Naive thymus-derived CD4-positive, alpha-beta T cell (primary cell): ENCODE results near the gene PDZD8. TPM values are rescaled to one million over a fixed set of nuclear protein-coding genes. Genes with fewer than 3 reads are reported as not detected.
A peak's percentile ranks its signal among the peaks of the same experiment; 100 is the strongest.

Experiments used
- ATAC-seq: fragments of 150-1000 bp; cut with Tn5 transposase; 2 replicates; pipeline ENCODE4 v1.10.0; 2021; ENCODE audit warnings: mild to moderate bottlenecking, moderate library complexity
- CTCF ChIA-PET: fragments of 350-600 bp; sonication (Branson Sonifier 250); formaldehyde crosslinking; loops from one replicate; lab custom pipeline; 2021; ENCODE audit warnings: antibody characterized with exemption; lab: Charles Lee
- POLR2A ChIA-PET: fragments of 350-600 bp; sonication (Branson Sonifier 250); formaldehyde crosslinking; loops from one replicate; lab custom pipeline; 2021; ENCODE audit warnings: antibody characterized with exemption, inconsistent platforms; lab: Charles Lee
- DNase-seq, 9 donors: peaks; one replicate each; pipeline versions ENCODE4 v3.0.0 to v3.0.0-alpha.2; 2020 to 2022; ENCODE audit warnings: mixed read lengths in 1 of 9
- H3K27ac ChIP-seq: one replicate; pipeline ENCODE4 v1.7.0; 2013; ENCODE audit warnings: mild to moderate bottlenecking, low read depth, low read length, moderate library complexity
- H3K27me3 ChIP-seq, 2 donors: one replicate each; pipeline ENCODE4 v1.7.0; 2013; ENCODE audit warnings: low read length in 2 of 2, mild to moderate bottlenecking in 2 of 2, moderate library complexity in 2 of 2; ENCODE audit not compliant: control insufficient read depth in 2 of 2, insufficient read depth in 2 of 2
- H3K36me3 ChIP-seq, 3 experiments: 1 replicate in 2 of 3; 2 replicates in 1 of 3; pipeline ENCODE4 v1.7.0; 2013; ENCODE audit warnings: low read length in 3 of 3, mild to moderate bottlenecking in 3 of 3, moderate library complexity in 1 of 3; ENCODE audit not compliant: insufficient read depth in 3 of 3, control insufficient read depth in 2 of 3
- H3K4me1 ChIP-seq, 2 donors: one replicate each; pipeline ENCODE4 v1.7.0; 2013; ENCODE audit warnings: low read length in 2 of 2, mild to moderate bottlenecking in 2 of 2, moderate library complexity in 1 of 2; ENCODE audit not compliant: control insufficient read depth in 2 of 2, insufficient read depth in 2 of 2
- H3K4me3 ChIP-seq: 2 replicates; pipeline ENCODE4 v1.7.0; 2013; ENCODE audit warnings: mild to moderate bottlenecking, low read length
- H3K9me3 ChIP-seq, 3 experiments: 1 replicate in 2 of 3; 2 replicates in 1 of 3; pipeline ENCODE4 v1.7.0; 2013; ENCODE audit warnings: low read length in 3 of 3; ENCODE audit not compliant: control insufficient read depth in 2 of 3
- H3K27ac Mint-ChIP-seq, 9 donors: one replicate each; pipeline ENCODE4 v1.8.0; 2020 to 2022; ENCODE audit warnings: mixed read lengths in 9 of 9, mild to moderate bottlenecking in 8 of 9, moderate library complexity in 5 of 9, inconsistent platforms in 2 of 9
- H3K27me3 Mint-ChIP-seq, 5 donors: one replicate each; pipeline ENCODE4 v1.8.0; 2021 to 2022; ENCODE audit warnings: mixed read lengths in 5 of 5, mild to moderate bottlenecking in 1 of 5
- H3K36me3 Mint-ChIP-seq, 5 donors: one replicate each; pipeline ENCODE4 v1.8.0; 2020 to 2022; ENCODE audit warnings: mixed read lengths in 5 of 5, mild to moderate bottlenecking in 3 of 5, inconsistent platforms in 1 of 5
- H3K4me1 Mint-ChIP-seq, 7 donors: one replicate each; pipeline ENCODE4 v1.8.0; 2020 to 2022; ENCODE audit warnings: mixed read lengths in 7 of 7, mild to moderate bottlenecking in 3 of 7, inconsistent platforms in 1 of 7
- H3K4me3 Mint-ChIP-seq, 10 donors: one replicate each; pipeline ENCODE4 v1.8.0; 2020 to 2022; ENCODE audit warnings: mild to moderate bottlenecking in 10 of 10, mixed read lengths in 10 of 10, moderate library complexity in 6 of 10, inconsistent platforms in 2 of 10
- H3K9me3 Mint-ChIP-seq, 11 donors: one replicate each; pipeline ENCODE4 v1.8.0; 2020 to 2022; ENCODE audit warnings: mixed read lengths in 11 of 11, mild to moderate bottlenecking in 4 of 11, inconsistent platforms in 1 of 11, moderate library complexity in 1 of 11
- intact Hi-C, 2 donors: fragments of 100-400 bp; cut with micrococcal nuclease; formaldehyde crosslinking; loops; one replicate each; pipeline ENCODE4 v1.15.1; 2023
- polyA plus RNA-seq, 2 donors: library from polyadenylated mRNA; unstranded; fragments of 300-500 nt; fragmentation: Illumina TruSeq; gene quantifications; one replicate each; pipeline ENCODE4 v1.2.3, GENCODE V29; 2021
- total RNA-seq, 6 experiments: library from RNA in 5 of 6; stranded (reverse) in 5 of 6; gene quantifications; 1 replicate in 5 of 6; 2 replicates in 1 of 6; pipeline ENCODE4 v1.2.3 and lab custom pipeline; 2021 to 2026

PDZD8 gene
- total and polyA plus RNA-seq, 7 experiments from 2014 or later, result 8.5 to 24.0 (median 12.7) TPM

- H3K27me3 ChIP-seq, result no peaks in the 10 kb centered on the region
- Mint-ChIP-seq H3K4me3 (no peak overlapping the region), H3K9me3 (peaks cover 0 to 1% (median 0%) of the 10 kb centered on the region in 11 donors), H3K27me3 (peaks cover 18 to 60% (median 29%) of the 10 kb centered on the region in 5 donors), H3K36me3 (no peaks in the 10 kb centered on the region), H3K27ac (no peak overlapping the region), H3K4me1 (no peaks in the 10 kb centered on the region)
- intact Hi-C loops, result no loop called here
- no peak overlapping the region for H3K27ac ChIP-seq
- DNase-seq (no peak), ATAC-seq (no peak)
- ChIA-PET CTCF (no interaction called here), POLR2A (no interaction called here)
- H3K4me1 ChIP-seq, result no peaks in the 10 kb centered on the region
- no peaks in the 10 kb centered on the region for H3K9me3 ChIP-seq
- no peaks in the 10 kb centered on the region for H3K36me3 ChIP-seq
- H3K4me3 ChIP-seq, result no peak overlapping the region
Measured at GRCh38 chr10:117391436-117392205, 16.4 kb upstream of the PDZD8 start.

GRCh38 chr10:117390420-117390819, 15.2 kb upstream of the PDZD8 start:
- H3K4me1 ChIP-seq, result no peaks in the 10 kb centered on the region
- Mint-ChIP-seq H3K36me3 (no peaks in the 10 kb centered on the region), H3K4me3 (no peak overlapping the region), H3K27me3 (peaks cover 23 to 68% (median 36%) of the 10 kb centered on the region in 5 donors), H3K9me3 (peaks cover 0 to 1% (median 0%) of the 10 kb centered on the region in 11 donors), H3K4me1 (no peaks in the 10 kb centered on the region), H3K27ac (no peak overlapping the region)
- H3K4me3 ChIP-seq, result no peak overlapping the region
- POLR2A ChIA-PET, result no interaction called here
- CTCF ChIA-PET, result no interaction called here
- no peaks in the 10 kb centered on the region for H3K27me3 ChIP-seq
- no peaks in the 10 kb centered on the region for H3K36me3 ChIP-seq
- H3K27ac ChIP-seq, result no peak overlapping the region
- DNase-seq, result no peak
- intact Hi-C loops, result no loop called here
- H3K9me3 ChIP-seq, result no peaks in the 10 kb centered on the region
- no peak for ATAC-seq

- H3K36me3 ChIP-seq, result no peaks in the 10 kb centered on the region
- H3K4me3 Mint-ChIP-seq, result no peak overlapping the region
- DNase-seq, result no peak
- no peaks in the 10 kb centered on the region for H3K4me1 ChIP-seq
- no peak overlapping the region for H3K4me3 ChIP-seq
- no peaks in the 10 kb centered on the region for H3K9me3 ChIP-seq
- CTCF ChIA-PET, result no interaction called here
- POLR2A ChIA-PET, result no interaction called here
- H3K27ac Mint-ChIP-seq, result no peak overlapping the region
- no peaks in the 10 kb centered on the region for H3K36me3 Mint-ChIP-seq
- ATAC-seq, result no peak
- peaks cover 0 to 1% (median 0%) of the 10 kb centered on the region in 11 donors for H3K9me3 Mint-ChIP-seq
- H3K27me3 Mint-ChIP-seq, result peaks cover 23 to 63% (median 51%) of the 10 kb centered on the region in 5 donors
- no peaks in the 10 kb centered on the region for H3K4me1 Mint-ChIP-seq
- intact Hi-C loops, result no loop called here
- peaks cover 0 to 7% of the 10 kb centered on the region in 2 donors for H3K27me3 ChIP-seq
- H3K27ac ChIP-seq, result no peak overlapping the region
Measured at GRCh38 chr10:117386805-117387204, 11.6 kb upstream of the PDZD8 start.

GRCh38 chr10:117382861-117383260, 7.6 kb upstream of the PDZD8 start:
- Mint-ChIP-seq H3K4me1 (no peaks in the 10 kb centered on the region), H3K36me3 (no peaks in the 10 kb centered on the region), H3K27me3 (peaks cover 18 to 74% (median 51%) of the 10 kb centered on the region in 5 donors), H3K9me3 (peaks cover 0 to 5% (median 0%) of the 10 kb centered on the region in 11 donors), H3K4me3 (no peak overlapping the region), H3K27ac (no peak overlapping the region)
- no peak overlapping the region for H3K4me3 ChIP-seq
- ATAC-seq (no peak), DNase-seq (no peak)
- H3K27me3 ChIP-seq, result peaks cover 0 to 7% of the 10 kb centered on the region in 2 donors
- POLR2A ChIA-PET, result no interaction called here
- H3K9me3 ChIP-seq, result no peaks in the 10 kb centered on the region
- H3K4me1 ChIP-seq, result no peaks in the 10 kb centered on the region
- intact Hi-C loops, result no loop called here
- CTCF ChIA-PET, result no interaction called here
- no peak overlapping the region for H3K27ac ChIP-seq
- H3K36me3 ChIP-seq, result no peaks in the 10 kb centered on the region

- Histone ChIP-seq H3K36me3 (peaks cover 0 to 15% (median 0%) of the 10 kb centered on the region in 3 experiments), H3K4me3 (peak overlapping the region; percentile 92), H3K27me3 (no peaks in the 10 kb centered on the region), H3K27ac (peak overlapping the region; percentile 78), H3K9me3 (no peaks in the 10 kb centered on the region), H3K4me1 (peaks cover 19 to 21% of the 10 kb centered on the region in 2 donors)
- Mint-ChIP-seq H3K27ac (peak overlapping the region; percentile 71 to 94 (median 89)), H3K27me3 (peaks cover 0 to 36% (median 19%) of the 10 kb centered on the region in 5 donors), H3K36me3 (peaks cover 0 to 3% (median 0%) of the 10 kb centered on the region in 5 donors), H3K4me3 (peak overlapping the region; percentile 94 to 98 (median 96)), H3K9me3 (peaks cover 0 to 5% (median 0%) of the 10 kb centered on the region in 11 donors), H3K4me1 (peaks cover 27 to 41% (median 39%) of the 10 kb centered on the region in 7 donors)
- intact Hi-C loops, result loop anchor here (1.0 to 10.0 kb wide), 8 partner anchors 158 to 1381 kb away; partner anchors contain the start of genes FAM204A (in 2 of the 2), CACUL1 (in 1 of the 2) and RAB11FIP2 (in 1 of the 2)
- CTCF ChIA-PET, result no interaction called here
- peak in 5 of 9 donors; percentile 9 to 52 (median 23) for DNase-seq
- ATAC-seq, result peak; percentile 39
- POLR2A ChIA-PET, result no interaction called here
Measured at GRCh38 chr10:117374506-117375359, 507 bp downstream of the PDZD8 start.

GRCh38 chr10:117373823-117374505, 1.3 kb downstream of the PDZD8 start:
- intact Hi-C loops, result loop anchor here (2.0 to 10.0 kb wide), 3 partner anchors 199 to 1381 kb away; partner anchors contain the start of gene CACUL1 (in 1 of the 2)
- Mint-ChIP-seq H3K4me3 (peak overlapping the region; percentile 94 to 98 (median 96)), H3K4me1 (peaks cover 33 to 47% (median 44%) of the 10 kb centered on the region in 7 donors), H3K36me3 (peaks cover 0 to 4% (median 3%) of the 10 kb centered on the region in 5 donors), H3K9me3 (peaks cover 0 to 3% (median 0%) of the 10 kb centered on the region in 11 donors), H3K27ac (peak overlapping the region; percentile 71 to 94 (median 86)), H3K27me3 (peaks cover 0 to 29% (median 11%) of the 10 kb centered on the region in 5 donors)
- Histone ChIP-seq H3K4me3 (peak overlapping the region; percentile 92), H3K27ac (peak overlapping the region; percentile 78), H3K9me3 (no peaks in the 10 kb centered on the region), H3K27me3 (no peaks in the 10 kb centered on the region), H3K36me3 (peaks cover 0 to 15% (median 0%) of the 10 kb centered on the region in 3 experiments), H3K4me1 (peaks cover 21 to 23% of the 10 kb centered on the region in 2 donors)
- ChIA-PET CTCF (interaction anchor here (0.7 kb wide), 1 partner anchor 206 kb away, joined by 3 read pairs; no protein-coding TSS in a partner anchor), POLR2A (no interaction called here)
- ATAC-seq (peak; percentile 43), DNase-seq (peak; percentile 11 to 45 (median 33))
